ENCODE measurements around the gene TRA2A. TPM values are rescaled to one million over a fixed set of nuclear protein-coding genes. Genes with fewer than 3 reads are reported as not detected.

Gene TRA2A
- total and polyA plus RNA-seq, 10 of the 15 experiments (the other 5 are each of a cell fraction or from before 2014, with no cell fraction given) = 25.0 to 224 (median 91.3) TPM

DNA sequence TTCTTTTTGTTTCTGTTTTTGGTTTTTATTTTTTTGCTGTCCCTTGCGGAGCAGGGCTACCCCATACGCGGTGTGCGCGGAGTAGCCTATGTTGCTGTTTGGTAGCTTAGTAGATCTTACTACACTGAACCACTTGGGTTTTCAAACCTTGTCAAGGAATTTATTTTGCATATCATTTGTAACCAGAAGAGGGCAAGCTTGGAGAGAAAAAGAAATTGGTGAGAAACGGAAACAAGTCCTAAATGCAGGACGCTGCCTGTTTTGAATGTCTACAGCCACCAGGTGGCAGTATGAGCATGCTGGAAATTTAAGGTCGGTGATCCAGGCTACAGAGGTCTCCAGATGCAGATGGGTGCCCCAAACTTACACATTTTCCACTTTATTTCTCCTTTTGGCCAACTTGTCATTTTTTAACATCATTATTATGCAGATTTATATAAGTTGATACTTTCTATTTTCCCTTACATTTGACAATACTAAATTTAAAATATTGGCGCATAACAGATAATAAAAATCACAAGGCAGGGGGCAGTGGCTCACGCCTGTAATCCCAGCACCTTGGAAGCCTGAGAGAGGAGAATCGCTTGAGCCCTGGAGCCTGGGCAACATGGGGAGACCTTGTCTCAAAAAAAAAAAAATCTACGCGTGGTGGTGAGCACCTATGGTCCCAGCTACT lies 15.3 kb upstream of the TRA2A start (continued):
- TF ChIP-seq, protein P1, sequence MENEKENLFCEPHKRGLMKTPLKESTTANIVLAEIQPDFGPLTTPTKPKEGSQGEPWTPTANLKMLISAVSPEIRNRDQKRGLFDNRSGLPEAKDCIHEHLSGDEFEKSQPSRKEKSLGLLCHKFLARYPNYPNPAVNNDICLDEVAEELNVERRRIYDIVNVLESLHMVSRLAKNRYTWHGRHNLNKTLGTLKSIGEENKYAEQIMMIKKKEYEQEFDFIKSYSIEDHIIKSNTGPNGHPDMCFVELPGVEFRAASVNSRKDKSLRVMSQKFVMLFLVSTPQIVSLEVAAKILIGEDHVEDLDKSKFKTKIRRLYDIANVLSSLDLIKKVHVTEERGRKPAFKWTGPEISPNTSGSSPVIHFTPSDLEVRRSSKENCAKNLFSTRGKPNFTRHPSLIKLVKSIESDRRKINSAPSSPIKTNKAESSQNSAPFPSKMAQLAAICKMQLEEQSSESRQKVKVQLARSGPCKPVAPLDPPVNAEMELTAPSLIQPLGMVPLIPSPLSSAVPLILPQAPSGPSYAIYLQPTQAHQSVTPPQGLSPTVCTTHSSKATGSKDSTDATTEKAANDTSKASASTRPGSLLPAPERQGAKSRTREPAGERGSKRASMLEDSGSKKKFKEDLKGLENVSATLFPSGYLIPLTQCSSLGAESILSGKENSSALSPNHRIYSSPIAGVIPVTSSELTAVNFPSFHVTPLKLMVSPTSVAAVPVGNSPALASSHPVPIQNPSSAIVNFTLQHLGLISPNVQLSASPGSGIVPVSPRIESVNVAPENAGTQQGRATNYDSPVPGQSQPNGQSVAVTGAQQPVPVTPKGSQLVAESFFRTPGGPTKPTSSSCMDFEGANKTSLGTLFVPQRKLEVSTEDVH (IDR thresholded peaks at IDR 0.05; ENCODE audit: low read depth, partially characterized antibody) = no peak
- TF ChIP-seq, protein P2, sequence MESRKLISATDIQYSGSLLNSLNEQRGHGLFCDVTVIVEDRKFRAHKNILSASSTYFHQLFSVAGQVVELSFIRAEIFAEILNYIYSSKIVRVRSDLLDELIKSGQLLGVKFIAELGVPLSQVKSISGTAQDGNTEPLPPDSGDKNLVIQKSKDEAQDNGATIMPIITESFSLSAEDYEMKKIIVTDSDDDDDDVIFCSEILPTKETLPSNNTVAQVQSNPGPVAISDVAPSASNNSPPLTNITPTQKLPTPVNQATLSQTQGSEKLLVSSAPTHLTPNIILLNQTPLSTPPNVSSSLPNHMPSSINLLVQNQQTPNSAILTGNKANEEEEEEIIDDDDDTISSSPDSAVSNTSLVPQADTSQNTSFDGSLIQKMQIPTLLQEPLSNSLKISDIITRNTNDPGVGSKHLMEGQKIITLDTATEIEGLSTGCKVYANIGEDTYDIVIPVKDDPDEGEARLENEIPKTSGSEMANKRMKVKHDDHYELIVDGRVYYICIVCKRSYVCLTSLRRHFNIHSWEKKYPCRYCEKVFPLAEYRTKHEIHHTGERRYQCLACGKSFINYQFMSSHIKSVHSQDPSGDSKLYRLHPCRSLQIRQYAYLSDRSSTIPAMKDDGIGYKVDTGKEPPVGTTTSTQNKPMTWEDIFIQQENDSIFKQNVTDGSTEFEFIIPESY (IDR thresholded peaks at IDR 0.05) = no peak
- TF ChIP-seq POU2F2 (IDR thresholded peaks at IDR 0.05; ENCODE audit: borderline replicate concordance, low read depth, low read length) (peak; percentile 49; the same call in 1 of the 3 replicates), FOXM1 (IDR thresholded peaks at IDR 0.05; ENCODE audit: low read depth, low read length) (peak; percentile 38; the same call in 1 of the 2 replicates), NBN (IDR thresholded peaks at IDR 0.05) (0 out of 2 replicates have a peak, but pooled peaks have one; percentile 32), TARDBP (IDR thresholded peaks at IDR 0.05; ENCODE audit: borderline replicate concordance) (no peak), CBX5 (IDR thresholded peaks at IDR 0.05; ENCODE audit: low read depth) (0 out of 2 replicates have a peak, but pooled peaks have one; percentile 54), MEF2A (IDR thresholded peaks at IDR 0.05; ENCODE audit: insufficient read depth, low read depth, low read length) (peak; percentile 49; the same call in 1 of the 2 replicates), ESRRA (IDR thresholded peaks at IDR 0.05; ENCODE audit: low read length) (no peak), CHD1 (IDR thresholded peaks at IDR 0.05; ENCODE audit: low read depth, low read length) (no peak), STAT1 (conservative IDR thresholded peaks at IDR 0.05) (no peak), CEBPB (IDR thresholded peaks at IDR 0.05; ENCODE audit: borderline replicate concordance in 1 of 2, low read depth in 2 of 2, low read length in 2 of 2) (no peak), KLF5 (IDR thresholded peaks at IDR 0.05; ENCODE audit: partially characterized antibody) (no peak)
- TF ChIP-seq, protein P3, sequence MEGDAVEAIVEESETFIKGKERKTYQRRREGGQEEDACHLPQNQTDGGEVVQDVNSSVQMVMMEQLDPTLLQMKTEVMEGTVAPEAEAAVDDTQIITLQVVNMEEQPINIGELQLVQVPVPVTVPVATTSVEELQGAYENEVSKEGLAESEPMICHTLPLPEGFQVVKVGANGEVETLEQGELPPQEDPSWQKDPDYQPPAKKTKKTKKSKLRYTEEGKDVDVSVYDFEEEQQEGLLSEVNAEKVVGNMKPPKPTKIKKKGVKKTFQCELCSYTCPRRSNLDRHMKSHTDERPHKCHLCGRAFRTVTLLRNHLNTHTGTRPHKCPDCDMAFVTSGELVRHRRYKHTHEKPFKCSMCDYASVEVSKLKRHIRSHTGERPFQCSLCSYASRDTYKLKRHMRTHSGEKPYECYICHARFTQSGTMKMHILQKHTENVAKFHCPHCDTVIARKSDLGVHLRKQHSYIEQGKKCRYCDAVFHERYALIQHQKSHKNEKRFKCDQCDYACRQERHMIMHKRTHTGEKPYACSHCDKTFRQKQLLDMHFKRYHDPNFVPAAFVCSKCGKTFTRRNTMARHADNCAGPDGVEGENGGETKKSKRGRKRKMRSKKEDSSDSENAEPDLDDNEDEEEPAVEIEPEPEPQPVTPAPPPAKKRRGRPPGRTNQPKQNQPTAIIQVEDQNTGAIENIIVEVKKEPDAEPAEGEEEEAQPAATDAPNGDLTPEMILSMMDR (IDR thresholded peaks at IDR 0.05 in 2 of 3, conservative IDR thresholded peaks at IDR 0.05 in 1 of 3; ENCODE audit: control insufficient read depth in 2 of 3, extremely low read depth in 1 of 3, insufficient read depth in 1 of 3, low read depth in 3 of 3, low read length in 3 of 3) = peak; percentile 83 to 95 (median 93); a peak in 5 of 6 replicates
- TF ChIP-seq, protein P4, sequence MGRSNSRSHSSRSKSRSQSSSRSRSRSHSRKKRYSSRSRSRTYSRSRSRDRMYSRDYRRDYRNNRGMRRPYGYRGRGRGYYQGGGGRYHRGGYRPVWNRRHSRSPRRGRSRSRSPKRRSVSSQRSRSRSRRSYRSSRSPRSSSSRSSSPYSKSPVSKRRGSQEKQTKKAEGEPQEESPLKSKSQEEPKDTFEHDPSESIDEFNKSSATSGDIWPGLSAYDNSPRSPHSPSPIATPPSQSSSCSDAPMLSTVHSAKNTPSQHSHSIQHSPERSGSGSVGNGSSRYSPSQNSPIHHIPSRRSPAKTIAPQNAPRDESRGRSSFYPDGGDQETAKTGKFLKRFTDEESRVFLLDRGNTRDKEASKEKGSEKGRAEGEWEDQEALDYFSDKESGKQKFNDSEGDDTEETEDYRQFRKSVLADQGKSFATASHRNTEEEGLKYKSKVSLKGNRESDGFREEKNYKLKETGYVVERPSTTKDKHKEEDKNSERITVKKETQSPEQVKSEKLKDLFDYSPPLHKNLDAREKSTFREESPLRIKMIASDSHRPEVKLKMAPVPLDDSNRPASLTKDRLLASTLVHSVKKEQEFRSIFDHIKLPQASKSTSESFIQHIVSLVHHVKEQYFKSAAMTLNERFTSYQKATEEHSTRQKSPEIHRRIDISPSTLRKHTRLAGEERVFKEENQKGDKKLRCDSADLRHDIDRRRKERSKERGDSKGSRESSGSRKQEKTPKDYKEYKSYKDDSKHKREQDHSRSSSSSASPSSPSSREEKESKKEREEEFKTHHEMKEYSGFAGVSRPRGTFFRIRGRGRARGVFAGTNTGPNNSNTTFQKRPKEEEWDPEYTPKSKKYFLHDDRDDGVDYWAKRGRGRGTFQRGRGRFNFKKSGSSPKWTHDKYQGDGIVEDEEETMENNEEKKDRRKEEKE (IDR thresholded peaks at IDR 0.05) = no peak
- TF ChIP-seq, protein P5, sequence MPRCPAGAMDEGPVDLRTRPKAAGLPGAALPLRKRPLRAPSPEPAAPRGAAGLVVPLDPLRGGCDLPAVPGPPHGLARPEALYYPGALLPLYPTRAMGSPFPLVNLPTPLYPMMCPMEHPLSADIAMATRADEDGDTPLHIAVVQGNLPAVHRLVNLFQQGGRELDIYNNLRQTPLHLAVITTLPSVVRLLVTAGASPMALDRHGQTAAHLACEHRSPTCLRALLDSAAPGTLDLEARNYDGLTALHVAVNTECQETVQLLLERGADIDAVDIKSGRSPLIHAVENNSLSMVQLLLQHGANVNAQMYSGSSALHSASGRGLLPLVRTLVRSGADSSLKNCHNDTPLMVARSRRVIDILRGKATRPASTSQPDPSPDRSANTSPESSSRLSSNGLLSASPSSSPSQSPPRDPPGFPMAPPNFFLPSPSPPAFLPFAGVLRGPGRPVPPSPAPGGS (IDR thresholded peaks at IDR 0.05; ENCODE audit: borderline replicate concordance, insufficient read depth, low read depth, low read length, poor library complexity, severe bottlenecking) = no peak

Measured in GM12878 (cell line).